Measurements from ENCODE around the gene PPL.
"Not testable (repeated sequence)": the region's sequence is repeated elsewhere in the genome, so short reads cannot be mapped to it uniquely, and the experiment has no call there.

PPL gene

DNA sequence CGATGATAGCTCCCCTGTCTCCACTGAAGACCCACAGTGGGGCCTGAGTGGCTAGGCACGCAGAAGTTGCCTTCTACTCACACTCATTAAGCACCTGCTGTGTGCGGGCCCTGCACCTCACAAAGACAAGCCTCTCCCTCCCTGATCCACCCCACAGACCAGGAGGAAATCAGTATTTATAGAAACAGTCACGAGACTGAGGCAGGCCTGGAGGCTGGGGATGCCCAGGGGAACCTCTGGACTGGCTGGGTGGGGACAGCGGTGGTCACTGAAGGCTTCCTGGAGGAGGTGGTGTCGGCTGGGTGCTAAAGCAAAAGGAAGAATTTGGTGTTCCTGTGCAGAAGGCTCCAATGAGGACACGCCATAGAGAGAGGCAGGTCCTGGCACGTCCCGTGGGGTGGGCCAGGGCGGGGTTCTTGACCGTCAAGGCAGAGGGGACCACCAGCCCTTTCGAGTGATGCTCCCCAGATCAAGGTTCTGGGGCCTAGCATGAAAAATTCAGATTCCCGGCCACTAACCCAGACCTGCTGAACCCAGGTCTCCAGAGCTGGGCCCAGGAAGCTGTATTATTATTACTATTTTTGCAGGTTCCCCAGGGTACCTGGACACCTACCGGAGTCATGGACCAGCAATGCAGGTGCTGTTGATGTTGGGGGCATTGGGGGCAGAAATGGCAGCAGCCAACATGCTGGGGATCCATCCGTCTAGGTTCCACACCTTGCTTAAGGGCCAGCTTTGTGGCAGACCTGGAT, 23.0 kb downstream of the PPL start:
- no peak for DNase-seq (ENCODE audit: low read depth in 2 of 3, low spot score in 1 of 3)

DNA sequence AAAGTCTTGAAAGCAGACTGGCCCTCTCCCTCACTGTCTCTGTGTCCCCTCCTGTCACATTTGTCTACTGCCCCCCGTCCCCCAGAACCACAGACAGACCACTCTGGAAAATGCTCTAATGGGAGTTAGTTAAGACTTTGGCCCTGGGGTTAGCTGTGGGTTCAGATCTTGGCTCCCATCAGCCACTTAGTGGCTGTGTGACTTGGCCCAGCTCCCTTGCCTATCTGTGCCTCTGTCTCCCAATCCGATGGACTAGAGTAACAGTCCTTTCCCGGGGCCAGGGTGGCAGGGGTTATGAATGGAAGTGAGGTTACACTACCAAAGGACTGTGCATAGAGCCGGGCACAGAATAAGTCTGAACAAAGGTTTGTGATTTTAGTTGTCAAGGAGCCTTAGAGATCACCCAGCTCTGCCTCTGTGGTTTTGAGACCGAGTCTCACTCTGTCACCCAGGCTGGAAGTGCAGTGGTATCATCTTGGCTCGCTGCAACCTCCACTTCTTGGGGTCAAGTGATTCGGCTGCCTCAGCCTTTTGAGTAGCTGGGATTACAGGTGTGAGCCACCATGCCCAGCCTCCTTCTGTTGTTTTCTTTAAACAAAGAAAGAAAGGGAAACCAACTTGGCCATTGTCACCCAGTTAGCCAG, 23.7 kb downstream of the PPL start:
- DNase-seq (ENCODE audit: low read depth in 2 of 3, low spot score in 1 of 3): no peak

DNA sequence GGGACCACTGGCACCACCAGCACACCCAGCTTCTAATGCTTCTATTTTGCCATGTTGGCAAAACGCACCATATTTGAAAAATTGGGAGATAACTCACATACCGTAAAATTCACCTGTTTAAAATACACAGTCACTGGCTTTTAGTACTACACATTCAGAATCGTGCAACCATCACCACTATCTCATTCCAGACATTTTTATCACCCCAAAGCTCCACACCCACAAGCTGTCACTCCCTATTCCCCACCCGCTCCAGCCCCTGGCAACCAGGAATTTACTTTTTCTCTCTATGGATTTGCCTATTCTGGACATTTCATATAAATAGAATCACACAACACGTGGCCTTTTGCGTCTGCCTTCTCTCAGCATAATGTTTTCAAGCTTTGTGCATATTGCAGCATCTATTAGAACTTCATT, 25.0 kb downstream of the PPL start:
- DNase-seq (ENCODE audit: low read depth in 2 of 3, low spot score in 1 of 3): no peak

DNA sequence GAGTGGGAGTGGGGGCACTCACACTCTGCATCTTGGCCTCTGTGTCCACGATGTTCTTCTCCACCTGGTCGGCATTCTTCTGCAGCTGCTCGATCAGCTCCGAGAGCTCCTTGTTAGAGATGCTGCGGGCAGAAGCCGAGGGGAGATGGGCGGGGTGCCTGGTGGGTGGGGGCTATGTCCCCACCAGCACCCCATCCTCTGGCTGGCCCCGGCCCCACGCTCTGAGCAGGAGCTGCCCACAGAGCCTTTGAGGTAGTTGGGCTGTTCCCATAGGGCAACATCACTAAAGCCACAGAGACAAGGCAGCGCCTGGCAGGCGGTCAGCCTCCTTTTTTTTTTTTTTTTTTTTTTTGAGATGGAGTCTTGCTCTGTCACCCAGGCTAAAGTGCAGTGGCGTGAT, 26.1 kb downstream of the PPL start:
- DNase-seq (ENCODE audit: low read depth in 2 of 3, low spot score in 1 of 3): no peak

- DNase-seq (ENCODE audit: low read depth in 2 of 3, low spot score in 1 of 3): no peak
Observed at GRCh38 chr16:4909825-4910224, 27.1 kb downstream of the PPL start.

DNA sequence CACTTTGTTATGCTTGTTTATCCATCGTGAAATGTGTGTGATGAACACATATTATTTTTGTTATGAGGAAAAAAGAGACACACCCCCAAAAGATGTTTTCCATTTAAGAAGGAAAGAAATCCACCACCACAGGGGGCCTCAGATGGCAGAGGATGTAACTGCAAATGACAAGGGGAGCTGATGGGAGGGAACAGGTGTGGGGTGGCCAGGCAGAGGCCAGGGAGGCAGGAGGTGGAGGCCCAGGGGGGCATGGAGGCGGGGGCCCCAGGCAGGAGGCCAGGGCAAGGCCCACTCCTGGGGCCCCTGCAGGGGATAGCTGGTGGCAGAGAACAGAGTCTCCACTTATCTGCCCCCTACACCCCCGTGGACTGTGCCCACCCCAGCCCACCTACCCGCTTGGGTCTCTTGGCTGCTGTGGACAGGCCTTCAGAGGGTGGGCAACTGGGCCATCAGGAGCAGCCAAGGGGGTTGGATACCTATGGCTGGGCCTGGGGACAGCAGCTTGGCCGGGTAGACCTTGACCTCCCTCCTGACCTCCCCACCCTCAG, 28.0 kb downstream of the PPL start:
- no peak for DNase-seq (ENCODE audit: low read depth in 2 of 3, low spot score in 1 of 3)

DNA sequence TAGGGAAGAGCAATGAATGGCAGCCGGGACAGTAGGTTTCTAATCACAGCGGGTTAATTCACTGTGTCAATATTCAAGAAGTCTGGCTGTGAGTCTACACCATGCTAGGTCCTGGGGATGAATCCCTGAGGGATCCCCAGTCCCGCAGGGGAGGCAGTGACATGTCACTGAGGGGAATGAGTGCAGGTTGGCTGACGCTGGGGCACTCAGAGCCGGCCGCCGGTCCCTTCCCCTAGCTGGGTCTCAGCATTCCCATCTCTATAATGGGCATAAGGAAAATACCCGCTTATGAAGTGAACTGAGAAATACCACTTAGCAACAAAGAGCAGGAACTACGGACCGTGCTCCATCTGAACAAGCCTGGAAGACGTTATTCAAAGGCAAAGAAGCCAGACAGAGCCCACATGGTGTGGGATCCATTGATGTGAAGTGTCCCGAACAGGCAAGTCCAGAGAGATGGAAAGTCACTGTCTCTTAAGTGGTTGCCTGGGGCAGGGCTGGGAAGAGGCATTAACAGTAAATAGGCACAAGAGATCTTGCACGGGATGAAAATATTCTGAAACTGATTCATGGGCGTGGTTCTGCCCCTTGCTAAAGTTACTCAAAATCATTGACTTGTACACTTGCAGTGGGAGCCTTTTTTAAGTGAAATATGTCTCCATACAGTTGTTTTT, 31.9 kb downstream of the PPL start:
- no peak for DNase-seq (ENCODE audit: low read depth in 2 of 3, low spot score in 1 of 3)

DNA sequence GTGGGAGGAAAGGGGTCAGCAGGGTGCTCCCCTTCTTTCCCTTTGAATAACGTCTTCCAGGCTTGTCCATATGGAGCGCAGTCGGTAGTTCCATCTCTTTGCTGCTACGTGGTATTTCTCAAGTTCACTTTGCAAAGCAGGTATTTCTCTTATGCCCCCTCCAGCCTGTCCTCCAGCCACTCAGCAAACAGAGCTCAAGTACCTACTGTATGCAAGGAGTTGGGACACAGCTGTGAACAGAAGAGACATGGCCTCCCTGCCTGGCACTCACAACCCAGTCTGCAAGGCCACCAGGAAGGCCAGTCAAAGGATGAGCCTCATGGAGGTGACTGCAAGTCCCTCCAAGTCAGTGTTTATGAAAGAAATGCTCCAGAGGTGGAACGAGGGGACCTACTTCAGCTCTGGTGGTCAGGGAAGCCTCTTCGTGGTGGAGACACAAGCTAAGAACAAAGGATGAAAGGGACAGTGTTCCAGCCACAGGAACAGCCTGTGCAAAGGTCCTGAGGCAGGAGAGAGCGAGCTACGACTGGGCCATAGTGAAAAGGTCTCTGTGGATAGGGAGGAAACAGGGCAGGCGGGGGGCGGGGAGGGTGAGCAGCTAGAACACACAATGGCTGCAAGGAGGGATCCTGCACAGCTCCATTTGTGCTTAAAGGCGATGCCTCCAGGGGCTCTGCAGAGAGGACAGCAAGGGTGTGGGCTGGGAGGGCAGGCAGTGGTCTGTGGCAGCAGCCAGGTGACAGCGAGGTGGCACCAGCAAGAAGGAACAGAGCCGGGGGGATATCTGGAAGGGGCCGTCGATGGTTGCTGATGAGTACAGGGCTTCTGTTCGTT, 32.6 kb downstream of the PPL start:
- DNase-seq (ENCODE audit: low read depth in 2 of 3, low spot score in 1 of 3): no peak

GRCh38 chr16:4902038-4902437, 34.9 kb downstream of the PPL start:
- no peak for DNase-seq (ENCODE audit: low read depth in 2 of 3, low spot score in 1 of 3)

DNA sequence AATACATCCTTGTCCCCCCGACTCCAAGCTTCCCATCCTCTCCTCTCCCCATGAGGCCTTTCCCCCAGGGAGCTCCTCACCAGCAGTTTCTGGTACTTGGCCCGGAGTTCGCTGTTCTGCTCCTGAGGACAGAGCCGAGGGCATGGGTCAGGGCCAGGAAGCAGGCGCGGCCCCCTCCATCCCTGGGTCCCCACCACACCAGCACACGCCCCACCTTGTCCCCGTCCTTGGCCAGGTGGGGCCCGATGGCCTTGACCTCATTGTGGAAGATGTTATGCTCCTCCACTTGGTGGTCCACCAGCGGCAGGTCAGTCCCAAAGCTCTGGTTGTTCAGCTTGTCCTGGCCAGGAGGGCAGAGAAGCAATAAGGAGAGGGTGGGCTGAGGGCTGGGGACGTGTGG, 36.2 kb downstream of the PPL start:
- no peak for DNase-seq (ENCODE audit: low read depth in 2 of 3, low spot score in 1 of 3)

DNA sequence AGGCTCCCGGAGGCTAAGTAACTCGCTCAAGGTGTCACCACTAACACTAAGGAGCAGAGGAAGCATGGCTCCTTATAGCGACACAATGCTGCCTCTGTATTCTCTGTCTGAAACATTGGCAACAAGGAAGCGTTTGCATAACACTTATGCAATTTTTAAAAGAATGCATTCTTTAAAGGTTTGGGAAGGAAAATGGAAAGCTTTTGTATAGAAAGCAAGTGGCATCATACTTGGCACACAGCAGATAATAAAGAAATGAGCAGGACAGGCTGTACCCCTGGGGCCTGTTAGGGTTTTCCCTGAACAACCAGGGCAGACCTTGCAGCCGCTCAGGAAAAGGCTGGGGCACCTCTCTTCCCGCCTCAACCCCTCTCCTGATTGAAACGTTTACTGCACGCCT, 36.9 kb downstream of the PPL start:
- DNase-seq (ENCODE audit: low read depth in 2 of 3, low spot score in 1 of 3): no peak

DNA sequence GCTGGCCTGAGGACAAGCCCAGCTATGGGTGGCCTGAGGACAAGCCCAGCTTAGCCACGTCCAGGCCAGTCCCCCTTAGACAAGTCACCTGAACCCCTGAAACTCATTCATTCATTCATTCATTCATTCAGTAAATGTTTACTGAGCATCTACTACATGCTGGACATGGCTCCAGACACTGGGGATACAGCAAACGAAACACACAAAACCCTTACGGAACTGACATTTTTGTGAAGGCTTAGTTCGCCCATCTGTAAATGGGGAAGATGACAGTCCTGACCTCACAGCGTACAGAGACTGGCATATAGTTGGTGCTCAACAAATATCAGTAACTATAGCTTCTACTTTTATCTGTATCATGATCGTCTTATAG, 37.5 kb downstream of the PPL start:
- DNase-seq (ENCODE audit: low read depth in 2 of 3, low spot score in 1 of 3): no peak

DNA sequence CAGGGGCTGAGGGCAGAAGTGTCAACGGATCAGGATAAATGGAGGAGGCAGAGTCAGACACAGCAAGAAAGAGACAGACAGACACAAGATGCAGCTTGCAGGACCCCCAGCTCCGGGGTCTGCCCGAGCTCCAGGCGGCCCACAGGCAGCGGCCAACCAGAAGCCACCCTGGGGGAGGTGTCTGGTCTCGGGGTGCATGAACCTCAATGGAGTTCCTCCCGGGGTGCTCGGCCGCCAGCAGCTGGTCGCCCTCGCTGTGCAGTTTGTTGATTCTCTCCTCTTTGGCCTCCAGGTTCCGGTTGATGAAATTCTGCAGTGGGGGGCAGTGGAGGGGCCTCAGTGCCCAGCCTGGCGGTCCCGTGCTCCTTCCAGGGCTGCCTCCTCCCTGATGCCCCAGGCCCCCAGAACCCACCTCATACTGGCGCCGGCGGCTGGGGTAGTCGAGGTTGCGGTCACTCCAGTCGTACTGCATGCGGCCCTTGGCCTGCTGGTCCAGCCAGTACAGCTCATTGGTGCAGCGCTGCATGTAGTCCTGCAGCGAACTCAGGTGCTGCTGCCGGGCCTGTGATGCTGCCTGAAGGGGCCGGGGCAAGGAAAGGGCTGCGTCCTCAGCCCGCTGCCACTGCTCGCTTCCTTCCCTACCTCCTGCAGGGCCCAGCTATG, 38.0 kb downstream of the PPL start:
- DNase-seq (ENCODE audit: low read depth in 2 of 3, low spot score in 1 of 3): no peak

- no peak for DNase-seq (ENCODE audit: low read depth in 2 of 3, low spot score in 1 of 3)
Observed at GRCh38 chr16:4897328-4897727, 39.6 kb downstream of the PPL start.

GRCh38 chr16:4896761-4897160, 40.2 kb downstream of the PPL start:
- not testable (repeated sequence) for DNase-seq (ENCODE audit: low read depth in 2 of 3, low spot score in 1 of 3)

DNA sequence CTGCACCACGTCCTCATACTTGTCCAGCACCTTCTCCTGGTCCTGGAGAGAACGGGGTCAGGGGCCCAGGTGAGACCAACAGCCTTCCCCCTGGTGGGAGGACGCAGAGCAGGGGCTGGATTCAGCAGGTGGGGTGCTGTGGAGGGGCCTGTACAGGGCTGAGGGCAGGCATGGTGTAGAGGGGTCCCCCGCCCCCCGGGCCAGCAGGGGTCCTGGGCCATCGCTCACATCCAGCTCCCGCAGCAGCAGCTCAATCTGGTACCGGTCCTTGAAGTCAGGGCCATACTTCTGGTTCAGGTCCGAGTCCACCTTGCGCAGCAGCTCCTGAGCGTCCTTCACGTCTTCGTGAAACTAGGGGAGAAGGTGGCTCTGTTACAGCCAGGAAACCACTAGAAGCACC, 41.6 kb downstream of the PPL start:
- DNase-seq (ENCODE audit: low read depth in 2 of 3, low spot score in 1 of 3): no peak

DNA sequence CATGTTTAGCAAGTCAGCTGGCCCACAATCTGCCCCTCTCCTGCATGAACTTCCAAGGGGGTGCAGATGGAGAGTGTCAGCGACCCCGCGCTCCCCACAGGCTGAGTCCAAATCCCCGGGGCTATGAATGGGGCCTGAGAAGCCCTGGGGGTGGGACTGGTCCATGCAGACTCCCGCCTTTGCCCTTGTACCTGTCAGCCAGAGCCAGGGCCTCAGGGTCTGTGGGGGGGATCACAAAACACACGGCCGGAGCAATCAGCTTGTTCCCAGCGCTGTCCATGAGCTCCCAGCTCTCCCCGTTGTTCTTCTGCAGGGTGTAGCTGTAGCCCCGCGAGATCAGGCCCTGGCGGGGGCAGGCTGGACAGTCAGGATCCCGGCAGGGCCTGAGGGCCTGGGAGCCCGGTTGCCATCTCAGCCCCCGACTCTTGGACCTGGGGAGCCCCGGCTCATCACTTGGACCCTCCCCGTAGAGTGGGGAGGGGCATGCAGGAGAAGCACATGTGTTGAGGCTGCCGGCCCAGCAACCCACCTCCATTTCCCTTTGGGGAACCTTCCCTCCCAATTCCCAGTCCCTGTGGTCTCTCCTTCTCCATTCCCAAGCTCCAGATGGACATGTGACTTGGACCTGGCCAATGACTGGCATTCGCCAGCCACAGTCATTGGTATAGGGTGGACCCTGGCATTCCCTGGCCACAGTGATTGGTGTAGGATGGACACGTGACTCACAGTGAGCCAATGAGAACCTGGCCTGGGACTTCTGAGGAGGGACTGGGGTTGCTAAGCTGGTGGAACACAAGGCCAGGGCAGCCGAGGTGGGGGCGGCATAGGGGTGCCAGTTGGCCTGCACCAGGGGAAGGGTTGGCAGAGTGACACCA, 42.4 kb downstream of the PPL start:
- no peak for DNase-seq (ENCODE audit: low read depth in 2 of 3, low spot score in 1 of 3)

DNA sequence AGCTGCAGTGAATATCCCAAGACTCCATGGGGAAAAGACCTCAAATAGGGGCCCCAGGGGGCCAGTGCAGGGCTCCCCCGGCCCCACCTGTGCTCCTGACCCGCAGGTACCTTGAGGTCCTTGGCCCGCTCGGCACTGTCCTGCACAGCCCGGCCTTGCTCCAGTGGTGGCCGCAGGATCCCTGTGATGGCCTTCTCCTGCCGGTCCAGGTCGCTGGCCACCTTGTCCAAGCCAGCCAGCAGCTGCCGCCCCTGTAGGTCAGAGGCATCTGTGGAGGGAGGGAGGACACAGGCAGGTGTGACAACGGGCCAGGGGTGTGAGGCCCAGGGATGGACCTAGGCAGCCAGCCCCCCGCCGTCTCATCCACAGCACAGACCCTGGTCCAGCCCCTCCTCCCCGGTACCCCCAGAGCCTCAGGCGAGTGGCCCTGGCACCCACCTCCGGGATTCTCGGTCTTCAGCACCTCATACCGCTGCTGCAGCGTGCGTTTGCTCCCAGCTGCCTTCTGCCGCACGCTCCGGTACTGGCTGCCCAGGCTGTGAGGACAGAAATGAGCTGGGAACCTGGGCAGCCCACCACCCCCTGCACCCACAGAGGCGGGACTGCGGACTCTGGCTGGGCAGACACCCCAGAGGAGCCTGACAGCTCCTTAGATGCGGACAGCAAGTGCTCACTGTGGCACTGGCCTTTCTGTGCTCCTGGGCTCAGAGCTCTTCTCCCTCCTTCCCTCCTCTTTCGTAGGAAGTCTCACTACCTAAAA, 43.7 kb downstream of the PPL start:
- no peak for DNase-seq (ENCODE audit: low read depth in 2 of 3, low spot score in 1 of 3)
